ENCODE measurements around the gene CWH43.

DNA sequence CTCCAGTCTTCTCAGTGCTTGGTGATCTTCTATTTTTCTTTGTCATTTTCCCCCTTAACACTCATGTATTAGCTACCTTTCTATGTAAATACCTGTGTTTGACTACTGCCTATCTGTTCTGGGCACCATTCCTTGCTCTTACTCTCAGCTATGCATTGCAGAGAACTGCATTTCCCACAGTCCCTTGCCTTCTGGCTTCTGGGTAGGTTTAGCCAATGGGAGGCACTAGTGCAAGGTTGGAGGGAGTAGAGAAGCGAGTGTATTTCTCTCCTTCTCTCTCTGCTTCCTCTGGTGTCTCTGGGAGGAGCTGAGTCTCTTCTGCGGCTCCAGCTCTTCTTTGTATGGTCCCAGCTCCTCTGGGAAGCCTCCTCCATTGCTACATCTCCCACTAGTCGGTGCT lies 50.5 kb downstream of the CWH43 start:
- TF ChIP-seq, protein P1, sequence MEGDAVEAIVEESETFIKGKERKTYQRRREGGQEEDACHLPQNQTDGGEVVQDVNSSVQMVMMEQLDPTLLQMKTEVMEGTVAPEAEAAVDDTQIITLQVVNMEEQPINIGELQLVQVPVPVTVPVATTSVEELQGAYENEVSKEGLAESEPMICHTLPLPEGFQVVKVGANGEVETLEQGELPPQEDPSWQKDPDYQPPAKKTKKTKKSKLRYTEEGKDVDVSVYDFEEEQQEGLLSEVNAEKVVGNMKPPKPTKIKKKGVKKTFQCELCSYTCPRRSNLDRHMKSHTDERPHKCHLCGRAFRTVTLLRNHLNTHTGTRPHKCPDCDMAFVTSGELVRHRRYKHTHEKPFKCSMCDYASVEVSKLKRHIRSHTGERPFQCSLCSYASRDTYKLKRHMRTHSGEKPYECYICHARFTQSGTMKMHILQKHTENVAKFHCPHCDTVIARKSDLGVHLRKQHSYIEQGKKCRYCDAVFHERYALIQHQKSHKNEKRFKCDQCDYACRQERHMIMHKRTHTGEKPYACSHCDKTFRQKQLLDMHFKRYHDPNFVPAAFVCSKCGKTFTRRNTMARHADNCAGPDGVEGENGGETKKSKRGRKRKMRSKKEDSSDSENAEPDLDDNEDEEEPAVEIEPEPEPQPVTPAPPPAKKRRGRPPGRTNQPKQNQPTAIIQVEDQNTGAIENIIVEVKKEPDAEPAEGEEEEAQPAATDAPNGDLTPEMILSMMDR (IDR thresholded peaks at IDR 0.05) = no peak
- TF ChIP-seq ZFX (IDR thresholded peaks at IDR 0.05; ENCODE audit: borderline replicate concordance) = no peak

Data from 22Rv1 (cell line).